Rectal smooth muscle tissue (tissue), 1 donor: ENCODE measurements around the gene FCN3.

Experiments
- H3K27ac ChIP-seq: one replicate; pipeline ENCODE4 v1.7.0; 2013; ENCODE audit warnings: low read depth, low read length, inconsistent platforms
- H3K27me3 ChIP-seq: one replicate; pipeline ENCODE4 v1.7.0; 2013; ENCODE audit warnings: low read length; ENCODE audit not compliant: control insufficient read depth, insufficient read depth
- H3K36me3 ChIP-seq: one replicate; pipeline ENCODE4 v1.7.0; 2013; ENCODE audit warnings: low read length; ENCODE audit not compliant: control insufficient read depth, insufficient read depth
- H3K4me1 ChIP-seq: one replicate; pipeline ENCODE4 v1.7.0; 2013; ENCODE audit warnings: low read length; ENCODE audit not compliant: control insufficient read depth, insufficient read depth
- H3K4me3 ChIP-seq: one replicate; pipeline ENCODE4 v1.7.0; 2013; ENCODE audit warnings: low read length
- H3K9ac ChIP-seq: one replicate; pipeline ENCODE4 v1.7.0; 2013; ENCODE audit warnings: low read length

The FCN3 gene

GRCh38 chr1:27358038-27358927 is 16.3 kb downstream of the FCN3 start:
- Histone ChIP-seq H3K36me3 (peaks cover 7% of the 10 kb centered on the region), H3K4me1 (no peaks in the 10 kb centered on the region), H3K9ac (no peak overlapping the region), H3K27ac (no peak overlapping the region), H3K27me3 (no peaks in the 10 kb centered on the region), H3K4me3 (peak overlapping the region; percentile 55)

- peak overlapping the region; percentile 55 for H3K4me3 ChIP-seq
- H3K27ac ChIP-seq: no peak overlapping the region
- H3K36me3 ChIP-seq: peaks cover 6% of the 10 kb centered on the region
These were observed 17.2 kb downstream of the FCN3 start for GRCh38 chr1:27357281-27358037.

GRCh38 chr1:27356619-27357280 is 17.9 kb downstream of the FCN3 start:
- Histone ChIP-seq H3K4me3 (peak overlapping the region; percentile 55), H3K9ac (no peak overlapping the region), H3K36me3 (peaks cover 6% of the 10 kb centered on the region), H3K27ac (no peak overlapping the region), H3K27me3 (no peaks in the 10 kb centered on the region), H3K4me1 (no peaks in the 10 kb centered on the region)

More at GRCh38 chr1:27357281-27358037, 17.2 kb downstream of the FCN3 start:
- H3K27me3 ChIP-seq: no peaks in the 10 kb centered on the region
- peak overlapping the region; percentile 24 for H3K9ac ChIP-seq
- H3K4me1 ChIP-seq: no peaks in the 10 kb centered on the region

GRCh38 chr1:27356277-27356618 is 18.4 kb downstream of the FCN3 start:
- Histone ChIP-seq H3K27me3 (no peaks in the 10 kb centered on the region), H3K4me3 (no peak overlapping the region), H3K9ac (no peak overlapping the region), H3K36me3 (peaks cover 6% of the 10 kb centered on the region), H3K27ac (no peak overlapping the region), H3K4me1 (no peaks in the 10 kb centered on the region)

GRCh38 chr1:27355683-27356082 is 18.9 kb downstream of the FCN3 start:
- H3K27me3 ChIP-seq: no peaks in the 10 kb centered on the region
- peaks cover 6% of the 10 kb centered on the region for H3K36me3 ChIP-seq
- no peak overlapping the region for H3K27ac ChIP-seq
- no peak overlapping the region for H3K4me3 ChIP-seq
- H3K9ac ChIP-seq: no peak overlapping the region
- peaks cover under 1% of the 10 kb centered on the region for H3K4me1 ChIP-seq

GRCh38 chr1:27353629-27354028 is 21.0 kb downstream of the FCN3 start:
- Histone ChIP-seq H3K4me1 (peaks cover 7% of the 10 kb centered on the region), H3K36me3 (peaks cover 6% of the 10 kb centered on the region)

GRCh38 chr1:27353166-27353565 is 21.5 kb downstream of the FCN3 start:
- peaks cover 6% of the 10 kb centered on the region for H3K36me3 ChIP-seq

More at GRCh38 chr1:27353629-27354028, 21.0 kb downstream of the FCN3 start:
- no peak overlapping the region for H3K27ac ChIP-seq
- no peaks in the 10 kb centered on the region for H3K27me3 ChIP-seq
- no peak overlapping the region for H3K9ac ChIP-seq
- H3K4me3 ChIP-seq: no peak overlapping the region

GRCh38 chr1:27351541-27352107 is 23.0 kb downstream of the FCN3 start:
- peaks cover 7% of the 10 kb centered on the region for H3K4me1 ChIP-seq
- no peak overlapping the region for H3K4me3 ChIP-seq
- H3K36me3 ChIP-seq: peaks cover 4% of the 10 kb centered on the region
- no peaks in the 10 kb centered on the region for H3K27me3 ChIP-seq
- no peak overlapping the region for H3K27ac ChIP-seq
- H3K9ac ChIP-seq: no peak overlapping the region

More at GRCh38 chr1:27353166-27353565, 21.5 kb downstream of the FCN3 start:
- no peak overlapping the region for H3K27ac ChIP-seq
- H3K27me3 ChIP-seq: no peaks in the 10 kb centered on the region
- no peak overlapping the region for H3K9ac ChIP-seq
- no peak overlapping the region for H3K4me3 ChIP-seq
- peaks cover 7% of the 10 kb centered on the region for H3K4me1 ChIP-seq

GRCh38 chr1:27350663-27351540 is 23.7 kb downstream of the FCN3 start:
- H3K4me3 ChIP-seq: peak overlapping the region; percentile 54
- no peaks in the 10 kb centered on the region for H3K27me3 ChIP-seq
- H3K9ac ChIP-seq: no peak overlapping the region
- H3K36me3 ChIP-seq: peaks cover 2% of the 10 kb centered on the region
- peaks cover 7% of the 10 kb centered on the region for H3K4me1 ChIP-seq
- no peak overlapping the region for H3K27ac ChIP-seq

- Histone ChIP-seq H3K27me3 (no peaks in the 10 kb centered on the region), H3K4me1 (peaks cover 7% of the 10 kb centered on the region), H3K9ac (no peak overlapping the region), H3K4me3 (peak overlapping the region; percentile 54), H3K36me3 (no peaks in the 10 kb centered on the region), H3K27ac (no peak overlapping the region)
These were observed 24.6 kb downstream of the FCN3 start for GRCh38 chr1:27349784-27350662.
